Cardiac muscle cell (in vitro differentiated cells and primary cell): Measurements from ENCODE around the gene CHST8. TPM values are rescaled to one million over a fixed set of nuclear protein-coding genes. Genes with fewer than 3 reads are reported as not detected.

Source experiments
- DNase-seq, 2 donors: peaks; one replicate each; pipeline versions ENCODE4 v3.0.0 to v3.0.0-alpha.2; 2010 to 2017; ENCODE audit warnings: low read depth in 1 of 2, low spot score in 1 of 2
- H3K27ac ChIP-seq: fragments of 200-600 bp; sonication (generic); 2 replicates; pipeline ENCODE4 v1.5.1; 2016
- H3K27me3 ChIP-seq: fragments of 200-600 bp; sonication (generic); 2 replicates; pipeline ENCODE4 v1.6.0; 2016; ENCODE audit warnings: control low read depth
- H3K36me3 ChIP-seq: fragments of 200-600 bp; sonication (generic); 2 replicates; pipeline ENCODE4 v1.5.1; 2016; ENCODE audit warnings: control low read depth
- H3K4me1 ChIP-seq: fragments of 200-600 bp; sonication (generic); 2 replicates; pipeline ENCODE4 v1.8.1; 2017; ENCODE audit warnings: low read depth, mild to moderate bottlenecking, mixed run types
- H3K4me3 ChIP-seq: fragments of 200-600 bp; sonication (generic); 2 replicates; pipeline ENCODE4 v1.5.1; 2016; ENCODE audit warnings: mild to moderate bottlenecking
- H3K9me3 ChIP-seq: fragments of 200-600 bp; sonication (generic); 2 replicates; pipeline ENCODE4 v1.5.1; 2017; ENCODE audit warnings: low read depth, mild to moderate bottlenecking, control low read depth
- polyA plus RNA-seq: library from polyadenylated mRNA; unstranded; fragments of >200 nt; fragmentation: Nextera tagmentation; extraction: Ambion mirVana; gene quantifications from 2 replicates; pipeline ENCODE4 v1.2.1, GENCODE V29; 2016
- total RNA-seq: library from RNA; depleted of rRNA; stranded (reverse); fragments of >200 nt; gene quantifications from 2 replicates; pipeline ENCODE4 v1.2.3, GENCODE V29; 2016
- TF ChIP-seq, protein P1 (sequence below): IDR thresholded peaks from 2 replicates; pipeline ENCODE4 v1.5.1; 2012; ENCODE audit warnings: low read depth, mild to moderate bottlenecking, low read length

The CHST8 gene
- total and polyA plus RNA-seq, 2 experiments from 2014 or later = 0.84 to 0.89 TPM

DNA sequence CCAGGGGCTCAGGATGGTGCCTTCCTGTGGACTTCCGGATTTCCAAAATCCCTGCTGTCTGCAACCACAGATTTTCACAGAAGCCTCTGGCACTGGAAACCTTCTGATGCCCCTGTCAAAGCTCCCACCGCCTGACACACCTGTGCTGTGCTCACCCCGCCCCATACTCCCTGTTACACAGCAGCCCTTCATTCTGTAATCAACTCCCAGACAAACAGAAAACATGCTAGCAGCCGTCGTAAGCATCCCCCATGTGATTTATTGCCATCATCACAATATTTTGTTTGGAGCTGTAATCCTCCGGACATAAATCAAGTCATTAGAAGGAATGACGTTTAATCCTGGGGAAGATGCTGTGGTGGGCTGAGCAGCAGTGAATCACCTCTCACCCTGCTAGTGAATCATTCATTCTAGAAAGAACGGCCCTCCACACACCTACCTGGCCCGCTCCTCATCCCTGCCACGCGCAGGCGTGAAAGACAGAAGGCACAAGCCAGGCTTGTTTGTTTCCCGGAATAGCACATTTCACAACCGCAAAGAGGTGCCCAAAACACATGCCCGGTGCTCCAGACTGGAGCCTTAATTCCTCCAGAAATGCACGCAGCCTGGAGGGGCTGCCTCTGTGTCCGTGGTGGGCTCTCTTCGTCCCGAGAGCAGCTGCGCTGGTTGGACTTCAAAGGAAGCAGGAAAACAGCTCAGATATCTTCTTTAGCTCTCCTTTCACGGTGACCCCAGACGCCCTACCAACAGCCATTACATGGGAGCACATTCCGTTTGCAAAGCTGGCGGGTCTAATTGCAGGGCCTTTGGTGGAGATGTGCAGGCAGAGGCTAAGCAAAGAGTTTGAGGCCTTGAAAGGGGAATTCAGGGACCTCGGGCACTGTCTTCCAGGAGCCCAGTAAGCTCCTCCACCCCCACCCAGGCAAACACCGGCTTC is 133.6 kb downstream of the CHST8 start:
- peaks cover 7% of the 10 kb centered on the region for H3K4me1 ChIP-seq
- H3K4me3 ChIP-seq = no peak overlapping the region
- H3K27me3 ChIP-seq = no peaks in the 10 kb centered on the region
- DNase-seq = no peak
- TF ChIP-seq, protein P1, sequence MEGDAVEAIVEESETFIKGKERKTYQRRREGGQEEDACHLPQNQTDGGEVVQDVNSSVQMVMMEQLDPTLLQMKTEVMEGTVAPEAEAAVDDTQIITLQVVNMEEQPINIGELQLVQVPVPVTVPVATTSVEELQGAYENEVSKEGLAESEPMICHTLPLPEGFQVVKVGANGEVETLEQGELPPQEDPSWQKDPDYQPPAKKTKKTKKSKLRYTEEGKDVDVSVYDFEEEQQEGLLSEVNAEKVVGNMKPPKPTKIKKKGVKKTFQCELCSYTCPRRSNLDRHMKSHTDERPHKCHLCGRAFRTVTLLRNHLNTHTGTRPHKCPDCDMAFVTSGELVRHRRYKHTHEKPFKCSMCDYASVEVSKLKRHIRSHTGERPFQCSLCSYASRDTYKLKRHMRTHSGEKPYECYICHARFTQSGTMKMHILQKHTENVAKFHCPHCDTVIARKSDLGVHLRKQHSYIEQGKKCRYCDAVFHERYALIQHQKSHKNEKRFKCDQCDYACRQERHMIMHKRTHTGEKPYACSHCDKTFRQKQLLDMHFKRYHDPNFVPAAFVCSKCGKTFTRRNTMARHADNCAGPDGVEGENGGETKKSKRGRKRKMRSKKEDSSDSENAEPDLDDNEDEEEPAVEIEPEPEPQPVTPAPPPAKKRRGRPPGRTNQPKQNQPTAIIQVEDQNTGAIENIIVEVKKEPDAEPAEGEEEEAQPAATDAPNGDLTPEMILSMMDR = no peak
- no peaks in the 10 kb centered on the region for H3K36me3 ChIP-seq
- no peaks in the 10 kb centered on the region for H3K9me3 ChIP-seq
- H3K27ac ChIP-seq = no peak overlapping the region

DNA sequence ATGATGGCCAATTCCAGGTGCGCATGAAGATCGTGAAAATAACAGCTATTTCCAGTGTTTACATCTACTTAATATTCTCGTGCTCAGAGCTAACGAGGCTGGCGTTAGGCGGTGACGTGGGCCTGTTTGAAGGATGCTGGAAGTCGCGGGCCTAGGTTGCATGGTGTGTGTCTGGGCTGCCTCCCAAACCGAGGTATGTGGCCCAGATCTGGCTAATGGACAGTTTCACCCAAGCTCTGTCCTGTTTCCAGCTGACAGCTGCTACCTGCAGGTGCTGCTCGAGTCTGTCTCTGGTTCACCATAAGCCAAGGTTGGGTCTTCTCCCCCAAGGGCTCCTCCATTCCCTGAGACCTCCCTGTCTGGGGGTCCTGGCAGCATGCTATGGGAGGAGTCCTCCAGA is 134.4 kb downstream of the CHST8 start:
- no peaks in the 10 kb centered on the region for H3K9me3 ChIP-seq
- no peaks in the 10 kb centered on the region for H3K36me3 ChIP-seq
- TF ChIP-seq, protein P1 = no peak
- peaks cover 7% of the 10 kb centered on the region for H3K4me1 ChIP-seq
- DNase-seq = no peak
- H3K27ac ChIP-seq = no peak overlapping the region
- no peak overlapping the region for H3K4me3 ChIP-seq
- no peaks in the 10 kb centered on the region for H3K27me3 ChIP-seq

DNA sequence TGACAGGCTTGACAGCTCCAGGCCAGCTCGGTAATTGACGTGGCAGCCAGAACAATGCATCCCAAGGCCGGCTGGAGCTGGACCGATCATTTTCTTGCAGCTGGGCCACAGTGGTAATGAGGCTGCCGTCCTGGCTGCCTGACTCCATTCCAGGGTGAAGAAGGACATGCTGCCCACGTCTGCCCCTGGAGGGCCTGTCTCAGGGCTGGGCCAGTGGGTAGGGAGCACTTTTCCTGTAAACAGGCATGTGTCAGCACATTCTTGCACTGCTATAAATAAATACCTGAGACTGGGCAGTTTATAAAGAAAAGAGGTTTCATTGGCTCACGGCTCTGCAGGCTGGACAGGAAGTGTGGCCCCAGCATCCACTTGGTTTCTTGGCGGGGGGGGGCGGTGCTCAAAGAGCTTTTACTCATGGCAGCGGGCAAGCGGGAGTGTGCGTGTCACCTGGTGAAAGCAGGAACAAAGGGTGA is 136.8 kb downstream of the CHST8 start:
- H3K4me3 ChIP-seq = no peak overlapping the region
- H3K36me3 ChIP-seq = no peaks in the 10 kb centered on the region
- no peak overlapping the region for H3K27ac ChIP-seq

DNA sequence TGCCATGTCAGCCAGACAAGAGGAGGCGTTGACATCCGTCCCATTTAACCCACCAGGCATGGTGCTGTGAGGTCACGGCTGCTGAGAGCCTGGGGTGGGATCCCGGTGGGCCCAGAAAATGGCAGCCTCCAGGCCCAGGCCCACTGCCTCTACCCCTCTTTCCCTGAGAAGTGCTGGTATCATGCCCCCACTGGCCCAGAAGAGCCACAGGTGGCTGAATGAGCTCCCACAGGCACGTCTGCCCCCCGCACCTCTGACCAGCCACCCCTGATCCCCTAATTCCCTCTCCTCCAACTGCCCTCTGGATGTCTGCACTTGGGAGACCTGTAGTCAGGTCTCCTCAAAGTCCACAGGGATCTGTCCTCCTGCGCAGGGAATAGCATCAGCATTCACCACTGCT is 137.6 kb downstream of the CHST8 start:
- TF ChIP-seq, protein P1 = no peak
- Histone ChIP-seq H3K9me3 (no peaks in the 10 kb centered on the region), H3K4me3 (no peak overlapping the region), H3K27ac (no peak overlapping the region), H3K4me1 (peaks cover 7% of the 10 kb centered on the region), H3K36me3 (no peaks in the 10 kb centered on the region), H3K27me3 (no peaks in the 10 kb centered on the region)
- no peak for DNase-seq

More for the DNA sequence above, 136.8 kb downstream of the CHST8 start:
- Histone ChIP-seq H3K9me3 (no peaks in the 10 kb centered on the region), H3K27me3 (no peaks in the 10 kb centered on the region), H3K4me1 (peaks cover 7% of the 10 kb centered on the region)
- TF ChIP-seq, protein P1 = no peak
- DNase-seq = peak in 1 of 2 donors; percentile 26

DNA sequence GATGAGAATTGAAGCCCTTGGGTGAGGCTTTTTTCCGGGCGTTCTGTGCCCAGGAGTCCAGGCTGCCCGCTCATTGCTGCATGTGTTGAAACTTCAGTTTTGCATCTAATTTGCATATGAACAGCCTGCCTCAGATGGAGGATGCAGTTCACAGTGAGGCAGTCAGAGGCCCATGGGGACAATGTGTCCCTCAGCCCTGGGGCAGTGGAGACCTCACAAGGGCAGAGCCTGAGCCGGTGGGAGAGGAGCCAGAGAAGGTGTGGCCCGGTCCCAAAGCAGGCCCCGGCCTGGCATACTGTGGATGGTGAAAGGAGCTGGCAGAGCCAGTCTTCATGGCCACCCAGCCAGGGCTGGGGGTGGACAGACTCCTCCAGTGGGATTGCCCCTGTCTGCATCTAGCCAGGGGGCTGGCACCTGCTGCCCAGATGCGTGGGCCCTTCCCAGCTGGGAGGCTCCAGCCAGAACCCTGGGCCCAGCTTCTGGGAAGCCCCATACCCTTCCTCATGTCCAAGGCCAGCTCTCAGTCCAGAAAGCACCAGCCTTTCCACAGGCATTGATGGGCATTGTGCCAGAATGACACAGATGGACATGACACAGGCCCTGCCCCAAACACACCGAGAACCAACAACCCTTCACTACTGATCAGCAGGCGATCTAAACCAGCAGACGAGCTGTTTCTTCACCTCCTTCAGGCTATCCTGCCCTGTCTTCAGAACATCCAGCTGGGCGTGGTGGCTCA is 142.0 kb downstream of the CHST8 start:
- DNase-seq = no peak
- no peak overlapping the region for H3K27ac ChIP-seq
- no peaks in the 10 kb centered on the region for H3K9me3 ChIP-seq
- H3K36me3 ChIP-seq = no peaks in the 10 kb centered on the region
- H3K27me3 ChIP-seq = no peaks in the 10 kb centered on the region
- H3K4me3 ChIP-seq = no peak overlapping the region
- H3K4me1 ChIP-seq = peaks cover 3% of the 10 kb centered on the region
- TF ChIP-seq, protein P1 = no peak
